GM12878 (cell line): Measurements from ENCODE around the gene NID1. TPM values are rescaled to one million over a fixed set of nuclear protein-coding genes. Genes with fewer than 3 reads are reported as not detected.

ENCODE experiments used
- ATAC-seq: fragments of 200-7000 bp; cut with Tn5 transposase; 3 replicates; pipeline ENCODE4 v1.9.1; 2020; ENCODE audit warnings: mild to moderate bottlenecking, moderate library complexity
- BruUV-seq: library from RNA; stranded (reverse); fragments of 400-500 nt; replicated peaks from 2 replicates; lab custom pipeline; 2021; lab: Mats Ljungman, UMichigan
- CTCF ChIA-PET: fragments of 300-600 bp; sonication (Branson Sonifier 250); formaldehyde crosslinking; extraction: SDS; loops from one replicate; lab custom pipeline; 2021; ENCODE audit warnings: inconsistent platforms; lab: Yijun Ruan, JAX
- POLR2A ChIA-PET: fragments of 350-600 bp; formaldehyde crosslinking; extraction: SDS; loops from one replicate; lab custom pipeline; 2021; ENCODE audit warnings: inconsistent platforms; lab: Charles Lee
- RAD21 ChIA-PET: fragments of 300-600 bp; sonication (Branson Sonifier 250); formaldehyde crosslinking; loops from one replicate; lab custom pipeline; 2023; ENCODE audit warnings: antibody characterized with exemption; ENCODE audit not compliant: unreplicated experiment; lab: Charles Lee
- SMC1A ChIA-PET: fragments of 300-600 bp; sonication (Branson Sonifier 250); formaldehyde crosslinking; loops from one replicate; lab custom pipeline; 2023; ENCODE audit not compliant: unreplicated experiment, uncharacterized antibody; lab: Charles Lee
- DNase-seq: peaks from one replicate; pipeline ENCODE4 v3.0.0-alpha.2; 2011; ENCODE audit warnings: low read depth, low spot score
- FAIRE-seq: peaks from 3 replicates; lab custom pipeline; 2011; peaks lifted over from hg19 to GRCh38; lab: Jason Lieb, UNC
- H2AFZ ChIP-seq: 2 replicates; pipeline ENCODE4 v1.6.0; 2011; ENCODE audit warnings: low read depth, low read length, control low read depth; ENCODE audit not compliant: control insufficient read depth
- H3K27ac ChIP-seq: 2 replicates; pipeline ENCODE4 v1.5.1; 2011; ENCODE audit warnings: control low read depth; ENCODE audit not compliant: control insufficient read depth, insufficient read depth
- H3K27me3 ChIP-seq, 2 experiments: replicated peaks in 1 of 2; 2 replicates each; pipeline versions ENCODE4 v1.6.0 to v1.6.1; 2011; ENCODE audit warnings: low read length in 1 of 2; ENCODE audit not compliant: control insufficient read depth in 2 of 2, insufficient read depth in 2 of 2
- H3K36me3 ChIP-seq, 2 experiments: 2 replicates each; pipeline ENCODE4 v1.5.1; 2011; ENCODE audit warnings: low read length in 1 of 2; ENCODE audit not compliant: control insufficient read depth in 2 of 2, insufficient read depth in 2 of 2
- H3K4me1 ChIP-seq: 2 replicates; pipeline ENCODE4 v1.6.1; 2011; ENCODE audit warnings: mild to moderate bottlenecking, low read length, moderate library complexity, mixed read lengths; ENCODE audit not compliant: control insufficient read depth, insufficient read depth
- H3K4me2 ChIP-seq: 2 replicates; pipeline ENCODE4 v1.6.0; 2011; ENCODE audit warnings: control low read depth; ENCODE audit not compliant: control insufficient read depth, insufficient read depth
- H3K4me3 ChIP-seq: fragments of 200-600 bp; sonication (generic); 2 replicates; pipeline ENCODE4 v1.5.1; 2016
- H3K79me2 ChIP-seq: 2 replicates; pipeline ENCODE4 v1.6.0; 2011; ENCODE audit warnings: low read length; ENCODE audit not compliant: control insufficient read depth, insufficient read depth
- H3K9ac ChIP-seq: 2 replicates; pipeline ENCODE4 v1.8.0; 2011; ENCODE audit warnings: low read length, control low read depth, mixed read lengths; ENCODE audit not compliant: control insufficient read depth, insufficient read depth
- H3K9me3 ChIP-seq: replicated peaks from 3 replicates; pipeline ENCODE4 v1.5.1; 2011; ENCODE audit warnings: mild to moderate bottlenecking, low read length; ENCODE audit not compliant: control insufficient read depth, insufficient read depth
- H4K20me1 ChIP-seq: 2 replicates; pipeline ENCODE4 v1.6.0; 2011; ENCODE audit not compliant: control insufficient read depth, insufficient read depth
- ATF7 ChIP-seq: fragments of 450-650 bp; IDR thresholded peaks from 2 replicates; pipeline ENCODE4 v1.6.1; 2016; ENCODE audit warnings: low read depth, mild to moderate bottlenecking
- CEBPB ChIP-seq, 2 experiments: fragments of 150-350 bp in 1 of 2; IDR thresholded peaks; 2 replicates each; pipeline ENCODE4 v1.6.1; 2012 to 2014; ENCODE audit warnings: low read depth in 2 of 2, low read length in 2 of 2, borderline replicate concordance in 1 of 2, inconsistent platforms in 1 of 2
- CHD4 ChIP-seq: fragments of 200-600 bp; sonication (generic); IDR thresholded peaks from 2 replicates; pipeline ENCODE4 v1.6.1; 2016; ENCODE audit warnings: mild to moderate bottlenecking
- CREB1 ChIP-seq: IDR thresholded peaks from 2 replicates; pipeline ENCODE4 v1.6.1; 2012; ENCODE audit warnings: low read depth, mild to moderate bottlenecking, inconsistent platforms
- ETV6 ChIP-seq, 2 experiments: fragments of 450-650 bp in 1 of 2; IDR thresholded peaks in 1 of 2; conservative IDR thresholded peaks in 1 of 2; 2 replicates each; pipeline ENCODE4 v1.6.1; 2014; ENCODE audit warnings: antibody characterized with exemption in 1 of 2, borderline replicate concordance in 1 of 2, low read depth in 1 of 2, mild to moderate bottlenecking in 1 of 2, moderate library complexity in 1 of 2
- NFYB ChIP-seq: IDR thresholded peaks from 2 replicates; pipeline ENCODE4 v1.6.1; 2011; ENCODE audit warnings: low read depth, mild to moderate bottlenecking, low read length, improper control_type of control experiment, moderate library complexity; ENCODE audit not compliant: insufficient read depth
- NR2C2 ChIP-seq: IDR thresholded peaks from 2 replicates; pipeline ENCODE4 v1.6.1; 2011; ENCODE audit warnings: borderline replicate concordance, low read depth; ENCODE audit not compliant: control insufficient read depth, insufficient read length
- PAX8 ChIP-seq: fragments of 450-650 bp; IDR thresholded peaks from 2 replicates; pipeline ENCODE4 v1.6.1; 2017; ENCODE audit warnings: mild to moderate bottlenecking, moderate library complexity
- RB1 ChIP-seq: fragments of 450-650 bp; formaldehyde crosslinking; IDR thresholded peaks from 2 replicates; pipeline ENCODE4 v1.6.1; 2017; ENCODE audit warnings: mild to moderate bottlenecking, borderline replicate concordance
- RELA ChIP-seq: fragments of 450-650 bp; IDR thresholded peaks from 2 replicates; pipeline ENCODE4 v1.8.0; 2014; ENCODE audit warnings: borderline replicate concordance; ENCODE audit not compliant: partially characterized antibody
- SMAD5 ChIP-seq: IDR thresholded peaks from 2 replicates; pipeline ENCODE4 v1.6.1; 2016; ENCODE audit warnings: antibody characterized with exemption, low read depth
- SMARCA5 ChIP-seq: fragments of 450-650 bp; IDR thresholded peaks from 2 replicates; pipeline ENCODE4 v1.6.1; 2017; ENCODE audit warnings: mild to moderate bottlenecking
- SMC3 ChIP-seq: IDR thresholded peaks from 2 replicates; pipeline ENCODE4 v1.6.1; 2011; ENCODE audit warnings: low read length, improper control_type of control experiment, borderline replicate concordance
- SUZ12 ChIP-seq: fragments of 200-600 bp; sonication (generic); IDR thresholded peaks from one replicate; pipeline ENCODE4 v1.6.1; 2018; ENCODE audit warnings: antibody characterized with exemption, mild to moderate bottlenecking; ENCODE audit not compliant: unreplicated experiment
- WGBS: methylation state at CpG from one replicate; pipeline ENCODE4 v1.1.6; 2016; ENCODE audit warnings: low lambda C conversion rate; ENCODE audit not compliant: insufficient replicate concordance, insufficient coverage; ENCODE audit errors: missing lambda C conversion rate; 5-methylcytosine and 5-hydroxymethylcytosine counted together
- in situ Hi-C: fragments of 300-500 bp; cut with MboI; formaldehyde crosslinking; loops from 9 replicates; pipeline ENCODE4 v1.14.3; 2018; ENCODE audit warnings: mixed read lengths
- intact Hi-C: fragments of 100-400 bp; cut with micrococcal nuclease; formaldehyde crosslinking; loops from one replicate; pipeline ENCODE4 v1.14.2; 2022; ENCODE audit not compliant: unreplicated experiment
- polyA plus RNA-seq, 11 experiments: library from polyadenylated mRNA; depleted of rRNA in 4 of 11; unstranded in 6 of 11; stranded (reverse) in 5 of 11; fragments of >200 nt; fragmentation: Nextera tagmentation in 4 of 11; fragmentation: Illumina TruSeq in 1 of 11; extraction: Ambion mirVana in 4 of 11; extraction: Trizol in 1 of 11; gene quantifications; 1 replicate in 1 of 11; 2 replicates in 10 of 11; pipeline versions ENCODE4 v1.2.1 to v1.2.3, GENCODE V29; 2011 to 2016; ENCODE audit warnings: inconsistent platforms in 2 of 11, missing spikeins in 2 of 11, low read depth in 1 of 11
- total RNA-seq, 4 experiments: library from RNA; depleted of rRNA in 3 of 4; stranded (reverse); fragments of >200 nt in 3 of 4; fragmentation: Illumina TruSeq in 1 of 4; extraction: Trizol in 1 of 4; gene quantifications; 2 replicates each; pipeline versions ENCODE4 v1.2.1 to v1.2.3, GENCODE V29; 2013 to 2021
- TF ChIP-seq, protein P1 (sequence below): fragments of 450-650 bp; IDR thresholded peaks from 2 replicates; pipeline ENCODE4 v1.6.1; 2014; ENCODE audit warnings: mild to moderate bottlenecking
- TF ChIP-seq, protein P2 (sequence below): IDR thresholded peaks from 2 replicates; pipeline ENCODE4 v1.6.1; 2012; ENCODE audit warnings: low read length, inconsistent platforms

The NID1 gene
- total and polyA plus RNA-seq, 10 of the 15 experiments (the other 5 are each of a cell fraction or from before 2014, with no cell fraction given): 4.2 to 25.7 (median 11.3) TPM

DNA sequence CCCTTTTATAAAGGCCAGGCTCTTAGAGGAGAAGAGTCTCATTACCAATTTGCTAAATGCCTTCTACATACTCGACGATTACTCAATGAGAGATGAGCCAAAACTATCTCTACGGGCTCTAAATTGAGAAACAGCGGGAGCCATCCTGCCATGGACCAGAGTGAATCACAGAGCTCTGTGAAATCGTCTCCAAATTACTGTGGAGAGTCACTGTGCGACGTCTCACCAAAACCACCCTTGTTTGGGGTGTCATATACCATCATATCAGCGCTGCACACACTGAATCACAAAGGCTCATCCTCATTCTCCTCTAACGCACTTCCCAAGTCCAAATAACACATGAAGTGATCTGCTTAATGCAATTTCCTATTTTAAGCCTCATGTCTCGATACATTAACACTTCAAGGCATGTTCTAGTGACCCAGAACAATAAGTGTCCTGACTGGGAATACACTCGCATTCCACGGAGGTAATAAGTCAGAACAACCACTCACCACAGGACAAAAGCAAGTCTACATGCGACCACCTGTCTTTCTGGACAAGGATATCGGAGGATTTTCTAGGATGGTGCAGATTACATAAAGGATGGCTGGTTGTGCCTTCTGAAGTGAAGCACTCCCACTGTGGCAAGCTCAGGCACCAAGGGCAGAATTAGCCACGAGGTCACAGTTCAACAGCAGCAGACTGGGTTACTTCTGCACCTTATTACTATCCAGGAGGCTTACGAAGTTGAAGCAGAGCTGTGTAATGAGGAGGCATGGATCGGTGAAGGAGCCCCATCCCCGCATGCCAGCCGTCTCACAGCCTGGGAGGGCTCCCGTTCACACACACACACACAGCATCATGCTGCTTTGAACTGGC lies 44.3 kb downstream of the NID1 start:
- H3K9ac ChIP-seq: no peak overlapping the region
- no peaks in the 10 kb centered on the region for H3K4me1 ChIP-seq
- H3K9me3 ChIP-seq: no peaks in the 10 kb centered on the region
- H3K4me2 ChIP-seq: no peak overlapping the region
- DNase-seq: no peak
- WGBS: 51% methylated on average over 20 of the region's 20 CpGs
- no peaks in the 10 kb centered on the region for H3K27me3 ChIP-seq
- no peaks in the 10 kb centered on the region for H3K79me2 ChIP-seq
- ChIA-PET RAD21 (no interaction called here), CTCF (interaction anchor here (0.8 kb wide), 1 partner anchor 49 kb away, joined by 3 read pairs; no protein-coding TSS in a partner anchor), POLR2A (no interaction called here), SMC1A (interaction anchor here (0.5 to 1.3 kb wide), 2 partner anchors 33 to 51 kb away, joined by 3 read pairs; no protein-coding TSS in a partner anchor)
- no peaks in the 10 kb centered on the region for H4K20me1 ChIP-seq
- FAIRE-seq: no peak
- BruUV-seq: no TSS peak
- peaks cover 2 to 4% of the 10 kb centered on the region in 2 experiments; a peak in 1 of 4 replicates for H3K36me3 ChIP-seq
- no peak overlapping the region for H3K4me3 ChIP-seq
- no peak for ATAC-seq
- intact Hi-C loops: no loop called here
- H2AFZ ChIP-seq: no peak overlapping the region
- no peak overlapping the region for H3K27ac ChIP-seq
- in situ Hi-C loops: no loop called here
- TF ChIP-seq, protein P1, sequence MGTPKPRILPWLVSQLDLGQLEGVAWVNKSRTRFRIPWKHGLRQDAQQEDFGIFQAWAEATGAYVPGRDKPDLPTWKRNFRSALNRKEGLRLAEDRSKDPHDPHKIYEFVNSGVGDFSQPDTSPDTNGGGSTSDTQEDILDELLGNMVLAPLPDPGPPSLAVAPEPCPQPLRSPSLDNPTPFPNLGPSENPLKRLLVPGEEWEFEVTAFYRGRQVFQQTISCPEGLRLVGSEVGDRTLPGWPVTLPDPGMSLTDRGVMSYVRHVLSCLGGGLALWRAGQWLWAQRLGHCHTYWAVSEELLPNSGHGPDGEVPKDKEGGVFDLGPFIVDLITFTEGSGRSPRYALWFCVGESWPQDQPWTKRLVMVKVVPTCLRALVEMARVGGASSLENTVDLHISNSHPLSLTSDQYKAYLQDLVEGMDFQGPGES: no peak
- TF ChIP-seq NR2C2 (no peak), CEBPB (IDR thresholded peaks at IDR 0.05; ENCODE audit: borderline replicate concordance in 1 of 2, low read depth in 2 of 2, low read length in 2 of 2) (no peak), RELA (no peak), CREB1 (no peak), SMARCA5 (no peak), ATF7 (no peak), NFYB (no peak), SUZ12 (no peak), SMAD5 (no peak), ETV6 (conservative IDR thresholded peaks at IDR 0.05 in 1 of 2, IDR thresholded peaks at IDR 0.05 in 1 of 2; ENCODE audit: borderline replicate concordance in 1 of 2, low read depth in 1 of 2) (no peak), PAX8 (no peak), RB1 (no peak), CHD4 (no peak), SMC3 (no peak)
- TF ChIP-seq, protein P2, sequence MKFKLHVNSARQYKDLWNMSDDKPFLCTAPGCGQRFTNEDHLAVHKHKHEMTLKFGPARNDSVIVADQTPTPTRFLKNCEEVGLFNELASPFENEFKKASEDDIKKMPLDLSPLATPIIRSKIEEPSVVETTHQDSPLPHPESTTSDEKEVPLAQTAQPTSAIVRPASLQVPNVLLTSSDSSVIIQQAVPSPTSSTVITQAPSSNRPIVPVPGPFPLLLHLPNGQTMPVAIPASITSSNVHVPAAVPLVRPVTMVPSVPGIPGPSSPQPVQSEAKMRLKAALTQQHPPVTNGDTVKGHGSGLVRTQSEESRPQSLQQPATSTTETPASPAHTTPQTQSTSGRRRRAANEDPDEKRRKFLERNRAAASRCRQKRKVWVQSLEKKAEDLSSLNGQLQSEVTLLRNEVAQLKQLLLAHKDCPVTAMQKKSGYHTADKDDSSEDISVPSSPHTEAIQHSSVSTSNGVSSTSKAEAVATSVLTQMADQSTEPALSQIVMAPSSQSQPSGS: no peak
